ENCODE results near the gene FRMD7.

Gene FRMD7

DNA sequence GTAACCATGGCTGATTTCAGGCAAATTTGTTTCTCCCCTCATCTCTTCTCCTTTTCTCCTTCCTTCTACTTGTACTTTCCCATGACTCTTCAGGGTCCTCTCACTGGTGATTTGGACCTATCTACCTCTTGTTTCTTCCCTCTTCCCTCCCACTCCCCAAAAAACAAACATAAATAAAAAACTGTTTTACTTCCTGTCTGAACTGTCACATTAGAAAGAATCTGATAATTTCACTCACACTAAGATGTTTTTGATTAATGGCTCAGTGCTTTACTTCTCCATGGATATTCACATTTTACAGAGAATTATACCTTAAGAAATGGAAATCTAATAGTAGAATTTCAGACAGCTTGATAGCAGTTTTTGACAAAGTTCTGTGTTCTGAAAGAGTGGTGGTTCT, 97.6 kb downstream of the FRMD7 start:
- no peak for DNase-seq
